NK-92 (cell line): Measurements from ENCODE around the gene FLCN.
"Not testable (repeated sequence)": the region's sequence is repeated elsewhere in the genome, so short reads cannot be mapped to it uniquely, and the experiment has no call there.

ENCODE experiments used
- DNase-seq: peaks from one replicate; lab custom pipeline; 2025; ENCODE audit not compliant: unreplicated experiment; lab: John Stamatoyannopoulos, UW

FLCN gene, protein sequence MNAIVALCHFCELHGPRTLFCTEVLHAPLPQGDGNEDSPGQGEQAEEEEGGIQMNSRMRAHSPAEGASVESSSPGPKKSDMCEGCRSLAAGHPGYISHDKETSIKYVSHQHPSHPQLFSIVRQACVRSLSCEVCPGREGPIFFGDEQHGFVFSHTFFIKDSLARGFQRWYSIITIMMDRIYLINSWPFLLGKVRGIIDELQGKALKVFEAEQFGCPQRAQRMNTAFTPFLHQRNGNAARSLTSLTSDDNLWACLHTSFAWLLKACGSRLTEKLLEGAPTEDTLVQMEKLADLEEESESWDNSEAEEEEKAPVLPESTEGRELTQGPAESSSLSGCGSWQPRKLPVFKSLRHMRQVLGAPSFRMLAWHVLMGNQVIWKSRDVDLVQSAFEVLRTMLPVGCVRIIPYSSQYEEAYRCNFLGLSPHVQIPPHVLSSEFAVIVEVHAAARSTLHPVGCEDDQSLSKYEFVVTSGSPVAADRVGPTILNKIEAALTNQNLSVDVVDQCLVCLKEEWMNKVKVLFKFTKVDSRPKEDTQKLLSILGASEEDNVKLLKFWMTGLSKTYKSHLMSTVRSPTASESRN

DNA sequence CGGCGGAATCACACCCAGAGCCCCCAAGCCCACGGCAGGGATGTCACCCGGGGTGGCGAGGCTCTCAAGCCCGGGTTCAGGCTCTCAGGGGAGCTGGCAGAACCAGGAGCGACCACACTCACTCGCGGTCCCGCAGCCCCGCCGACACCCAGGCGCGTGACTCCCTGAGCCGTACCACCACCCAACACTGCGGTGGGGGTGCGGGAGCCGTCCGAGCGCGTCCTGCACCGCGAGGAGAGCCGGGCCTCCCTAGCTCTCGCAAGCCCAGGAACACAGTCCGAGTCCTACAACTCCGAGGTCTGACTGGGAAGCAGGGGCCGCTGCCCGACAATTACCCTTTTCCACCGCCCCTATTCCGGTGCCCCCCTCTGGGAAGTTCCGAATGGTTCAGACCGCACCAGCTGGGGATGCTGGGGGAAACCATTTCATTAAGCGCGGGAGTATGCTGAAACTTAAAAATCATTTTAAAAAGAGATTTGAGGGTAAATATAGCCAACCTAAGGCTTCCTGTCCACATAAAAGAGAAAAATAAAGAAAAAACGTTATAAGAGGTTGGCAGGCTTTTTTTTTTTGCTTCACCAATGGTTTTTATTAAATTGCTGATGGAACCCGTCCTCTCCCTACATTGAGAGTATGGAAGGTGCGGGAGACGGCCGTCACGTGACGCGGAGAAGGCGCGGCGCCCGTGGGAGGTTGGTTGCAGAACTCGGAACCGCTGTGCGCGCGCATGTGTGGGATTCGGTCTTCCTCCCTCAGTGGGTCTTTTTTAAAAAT lies at the start of gene FLCN:
Gene FLCN, minus strand, starts transcription at position 143 of the 774 bp plus-strand sequence. CDS start 9,031 bp downstream, outside the sequence.
- DNase-seq: peak; percentile 30

DNA sequence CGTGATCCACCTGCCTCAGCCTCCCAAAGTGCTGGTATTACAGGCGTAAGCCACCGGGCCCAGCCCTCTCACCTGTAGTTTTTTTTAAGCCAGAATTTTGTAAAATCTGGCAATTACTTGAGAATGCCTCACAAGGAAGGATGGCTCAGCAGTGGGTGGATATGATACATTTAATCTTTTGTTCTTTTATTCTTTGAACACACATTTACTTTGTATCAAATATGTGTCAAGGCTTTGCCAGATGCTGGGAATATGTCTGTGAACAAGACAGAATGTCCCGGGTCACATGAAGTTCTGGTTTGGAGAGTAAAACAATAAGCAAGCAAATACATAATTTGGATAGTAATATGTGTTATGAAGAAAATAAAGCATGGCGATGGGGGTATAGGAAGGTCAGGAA lies 49.0 kb upstream of the FLCN start:
- DNase-seq: no peak

DNA sequence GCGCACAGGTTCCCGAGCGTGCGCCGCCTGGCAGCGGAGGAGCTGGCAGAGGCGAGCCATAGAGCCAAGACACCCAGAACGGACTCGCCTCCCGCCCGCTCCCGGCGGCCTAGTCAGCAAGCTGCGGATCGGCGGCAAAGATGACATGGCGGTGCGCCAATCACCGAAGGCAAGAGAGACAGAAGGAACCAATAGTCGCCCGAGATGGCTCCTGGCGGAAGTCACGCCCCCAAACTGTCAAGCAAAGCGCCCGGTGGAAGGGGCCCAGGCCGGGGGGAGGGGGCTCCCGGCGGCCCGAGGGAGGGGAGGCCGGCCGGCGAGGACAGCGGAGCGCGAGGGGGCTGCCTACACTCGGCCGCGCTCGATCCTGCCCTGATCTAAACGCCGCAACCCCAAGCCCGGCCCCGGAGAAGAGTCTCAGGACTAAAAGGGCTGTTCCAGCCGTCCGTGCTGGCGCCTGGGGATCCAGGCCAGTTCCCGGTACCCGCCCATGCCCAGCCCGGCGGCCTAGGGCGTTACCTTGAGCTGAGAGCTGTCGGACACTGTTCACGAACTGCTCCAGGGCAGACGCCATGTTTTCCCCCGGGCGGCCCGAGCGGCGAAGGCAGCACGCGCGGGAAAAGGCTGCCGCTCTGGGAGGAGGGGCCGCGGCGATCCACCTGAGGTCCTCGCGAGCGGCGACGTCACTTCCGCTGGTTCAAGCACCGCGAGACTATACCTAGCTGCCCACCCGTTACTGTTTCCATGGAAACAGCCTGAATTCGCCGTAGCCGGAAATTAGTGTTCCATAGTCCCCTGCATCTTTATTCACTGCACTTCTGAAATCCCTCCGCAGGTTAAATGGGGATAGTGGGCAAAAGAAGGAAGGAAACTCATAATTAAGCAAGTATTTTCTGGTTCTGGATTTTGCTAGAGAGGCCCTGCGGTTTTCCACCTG lies 43.9 kb upstream of the FLCN start, which contains the start of gene COPS3:
Gene COPS3, minus strand, starts transcription at position 634 of the 937 bp plus-strand sequence. Its CDS starts 60 bp downstream, at position 574.
- DNase-seq: peak; percentile 74

DNA sequence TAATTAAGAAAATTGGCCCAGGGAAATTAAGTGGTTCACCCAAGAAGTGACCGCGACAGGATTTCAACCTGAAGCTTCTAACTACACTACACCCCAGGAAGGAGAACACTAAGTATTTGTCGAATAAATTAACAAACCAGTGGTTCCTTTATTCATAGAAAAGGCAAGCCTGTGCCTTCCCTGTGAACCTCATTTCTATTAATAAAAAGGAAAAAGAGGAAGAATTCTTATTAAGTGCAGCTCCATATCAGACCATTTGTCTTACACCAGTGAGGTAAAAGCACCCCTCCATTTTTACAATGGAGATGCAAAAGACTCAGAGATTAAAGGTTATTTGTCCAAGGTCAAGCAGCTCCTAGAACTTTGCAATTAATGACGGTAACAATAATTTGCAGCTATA lies 42.3 kb upstream of the FLCN start:
- DNase-seq: no peak

DNA sequence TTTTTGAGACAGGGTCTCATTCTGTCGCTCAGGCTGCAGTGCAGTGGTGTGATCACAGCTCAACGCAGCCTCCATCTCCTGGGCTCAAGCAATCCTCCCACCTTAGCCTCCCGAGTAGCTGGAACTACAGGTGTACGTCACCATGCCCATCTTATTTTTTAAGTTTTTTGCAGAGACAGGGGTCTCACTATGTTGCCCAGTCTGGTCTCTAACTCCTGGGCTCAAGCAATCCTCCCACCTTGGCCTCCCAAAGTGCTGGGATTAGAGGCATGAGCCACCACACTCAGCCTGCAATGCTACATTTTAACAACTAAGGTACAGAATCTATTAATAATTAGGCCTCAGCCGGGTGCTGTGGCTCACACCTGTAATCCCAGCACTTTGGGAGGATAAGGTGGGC lies 40.5 kb upstream of the FLCN start:
- DNase-seq: not testable (repeated sequence)

DNA sequence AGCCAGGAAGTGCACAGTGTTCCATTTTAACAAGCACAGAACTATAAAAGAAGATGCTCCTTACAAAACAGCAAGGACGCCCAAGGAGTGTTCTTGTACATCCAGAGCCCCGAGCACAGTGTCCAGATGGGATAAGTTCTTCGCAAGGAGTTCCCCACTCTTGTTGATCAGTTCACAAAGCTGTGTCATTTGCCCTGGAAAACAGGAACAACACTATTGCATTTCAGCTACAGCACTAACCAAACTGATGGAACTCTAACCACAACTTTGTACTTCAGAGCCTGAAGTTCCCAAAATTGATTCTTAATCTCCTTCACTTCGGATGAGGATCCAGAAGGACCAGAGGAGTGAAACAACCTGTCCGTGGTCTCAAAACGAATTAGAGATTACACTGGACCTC lies 39.0 kb upstream of the FLCN start:
- DNase-seq: no peak

DNA sequence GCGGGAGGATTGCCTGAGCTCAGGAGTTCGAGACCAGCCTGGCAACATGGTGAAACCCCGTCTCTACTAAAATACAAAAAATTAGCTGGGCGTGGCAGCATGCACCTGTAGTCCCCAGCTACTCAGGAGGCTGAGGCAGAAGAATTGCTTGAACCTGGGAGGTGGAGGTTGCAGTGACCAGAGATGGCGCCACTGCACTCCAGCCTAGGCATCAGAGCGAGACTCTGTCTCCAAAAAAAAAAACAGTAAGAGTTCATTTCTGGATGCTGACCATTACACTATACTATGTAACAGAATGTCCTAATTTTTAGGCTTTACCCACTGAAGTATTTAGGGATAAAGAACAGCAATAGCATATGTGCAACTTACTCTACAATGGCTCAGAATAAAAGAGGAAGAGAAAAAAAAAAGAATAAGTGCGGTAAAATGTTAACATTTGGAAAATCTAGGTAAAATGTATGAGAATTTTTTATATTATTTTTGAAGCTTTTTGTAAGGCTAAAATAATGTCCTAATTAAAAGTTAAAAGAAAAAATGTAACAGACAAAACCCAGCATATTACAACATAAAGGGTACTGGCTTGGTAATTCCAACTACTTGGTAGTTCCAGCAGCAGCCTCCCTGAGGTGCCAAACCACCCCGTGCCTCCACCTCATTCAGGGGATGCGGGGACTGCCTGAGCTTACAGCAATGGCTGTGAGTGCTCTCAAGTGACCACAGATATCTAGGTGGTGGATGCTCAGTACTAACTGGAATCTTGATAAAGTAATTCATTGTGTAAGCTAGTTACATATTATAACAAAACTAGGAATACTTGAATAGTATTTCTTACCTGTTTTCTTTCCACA lies 33.2 kb upstream of the FLCN start:
- DNase-seq: no peak

DNA sequence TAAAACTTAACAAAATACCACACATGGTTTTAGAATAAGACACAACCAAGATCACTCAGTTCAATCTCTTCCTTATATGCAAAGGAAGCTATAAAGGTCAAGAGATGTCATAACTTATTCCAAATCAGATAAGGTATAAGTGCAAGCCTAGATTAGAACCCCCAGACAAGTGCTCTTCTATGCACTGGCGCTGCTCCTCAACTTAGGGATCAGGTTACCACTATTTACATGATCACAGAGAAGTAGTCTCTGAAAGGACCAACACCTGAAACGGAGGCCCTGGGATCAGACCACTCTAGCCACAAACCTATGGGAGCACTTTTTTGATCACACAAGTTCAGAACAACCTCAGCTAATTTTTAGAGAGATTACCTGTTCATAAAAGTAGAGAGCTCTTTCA lies 27.5 kb upstream of the FLCN start:
- DNase-seq: no peak

DNA sequence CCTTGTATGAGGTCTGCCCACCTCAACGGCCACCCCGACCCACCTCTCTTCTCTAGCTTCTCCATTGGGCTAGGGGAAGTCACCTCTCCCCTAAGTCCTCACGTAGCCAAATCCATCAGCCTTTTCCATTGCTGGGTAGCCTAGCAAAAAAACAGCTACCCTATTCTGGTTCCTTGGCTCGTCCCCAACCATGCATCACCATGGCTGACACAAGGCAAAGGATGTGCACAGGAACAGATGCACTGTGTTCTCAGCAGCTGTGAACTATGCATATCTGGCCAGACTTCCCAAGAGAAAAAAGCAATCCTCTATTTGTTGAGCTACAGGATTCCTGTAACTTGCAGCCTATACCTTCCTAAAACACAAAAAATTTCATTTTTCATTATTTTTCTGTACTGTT lies 22.0 kb upstream of the FLCN start:
- DNase-seq: no peak

DNA sequence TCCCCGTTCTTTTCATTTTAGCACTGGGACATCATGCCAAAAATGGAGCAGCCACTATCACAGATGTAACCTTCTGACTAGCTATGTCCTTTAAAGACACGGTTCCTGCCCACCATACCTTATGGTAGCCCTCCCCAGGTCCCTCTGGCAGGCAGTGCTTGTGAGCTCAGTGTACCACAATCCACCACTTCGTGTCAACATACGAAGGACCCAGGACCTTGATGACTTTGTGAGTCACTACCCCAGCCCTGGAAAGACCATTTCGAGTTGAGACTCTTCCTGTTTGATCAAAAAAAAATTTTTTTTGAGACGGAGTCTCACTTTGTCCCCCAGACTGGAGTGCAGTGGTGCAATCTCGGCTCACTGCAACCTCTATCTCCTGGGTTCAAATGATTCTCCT lies 21.0 kb upstream of the FLCN start:
- DNase-seq: no peak

DNA sequence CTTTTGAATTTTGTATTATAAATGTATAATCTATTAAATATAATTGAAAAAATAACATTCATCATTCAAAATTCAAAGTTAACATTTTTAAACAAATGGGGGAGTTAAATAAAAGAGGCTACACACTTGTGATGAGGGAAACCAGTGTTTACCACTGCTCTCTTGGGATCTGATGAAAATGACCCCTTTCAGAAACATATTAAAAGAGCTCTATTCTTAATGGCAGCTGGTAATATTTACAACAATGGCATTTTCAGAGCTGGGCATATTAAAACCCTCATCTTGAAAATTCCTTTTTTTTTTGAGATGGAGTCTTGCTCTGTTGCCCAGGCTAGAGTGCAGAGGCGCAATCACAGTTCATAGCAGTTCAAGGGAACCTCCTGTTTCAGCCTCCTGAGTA lies 19.3 kb upstream of the FLCN start:
- no peak for DNase-seq

DNA sequence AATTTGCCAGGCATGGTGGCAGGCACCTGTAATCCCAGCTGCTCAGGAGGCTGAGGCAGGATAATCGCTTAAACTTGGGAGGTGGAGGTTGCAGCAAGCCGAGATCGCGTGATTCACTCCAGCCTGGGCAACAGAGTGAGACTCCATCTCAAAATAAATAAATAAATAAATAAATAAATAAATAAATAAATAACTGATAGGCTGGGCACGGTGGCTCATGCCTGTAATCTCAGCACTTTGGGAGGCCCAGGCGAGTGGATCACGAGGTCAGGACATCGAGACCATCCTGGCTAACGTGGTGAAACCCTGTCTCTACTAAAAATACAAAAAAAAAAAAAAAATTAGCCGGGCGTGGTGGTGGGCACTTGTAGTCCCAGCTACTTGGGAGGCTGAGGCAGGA lies 18.7 kb upstream of the FLCN start:
- not testable (repeated sequence) for DNase-seq

DNA sequence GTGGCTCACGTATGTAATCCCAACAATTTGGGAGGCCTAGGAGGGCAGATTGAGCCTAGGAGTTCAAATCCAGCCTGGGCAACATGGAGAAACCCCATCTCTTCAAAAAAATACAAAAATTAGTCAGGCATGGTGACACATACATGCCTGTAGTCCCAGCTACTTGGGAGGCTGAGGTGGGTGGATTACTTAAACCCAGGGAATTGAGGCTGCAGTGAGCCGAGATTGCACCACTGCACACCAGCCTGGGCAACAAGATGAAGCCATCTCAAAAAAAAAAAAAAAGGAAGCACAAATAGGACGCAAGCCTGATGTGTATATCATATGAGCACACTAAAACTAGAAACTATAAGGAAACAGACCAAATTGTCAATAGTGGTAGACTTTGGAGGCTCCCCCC lies 17.1 kb upstream of the FLCN start:
- no peak for DNase-seq

DNA sequence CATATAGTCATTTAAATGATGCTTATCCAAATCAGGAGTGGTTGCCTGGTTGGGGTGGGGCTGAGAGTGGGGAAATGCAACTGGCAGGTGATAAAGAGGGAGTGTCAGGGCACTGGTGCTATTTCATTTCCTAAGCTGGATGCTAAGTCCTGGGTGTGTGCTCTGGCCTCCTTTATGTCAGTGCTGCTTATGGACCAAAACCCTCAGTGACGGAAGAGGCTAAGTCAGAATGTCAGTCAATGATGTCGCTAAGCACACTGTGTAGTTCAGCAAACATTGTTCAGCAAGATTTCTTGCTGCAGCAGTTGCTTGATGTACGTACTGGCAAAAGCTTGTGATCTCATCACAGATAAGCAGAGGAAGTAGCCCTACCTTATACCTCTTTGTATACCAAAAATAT lies 16.4 kb upstream of the FLCN start:
- no peak for DNase-seq

DNA sequence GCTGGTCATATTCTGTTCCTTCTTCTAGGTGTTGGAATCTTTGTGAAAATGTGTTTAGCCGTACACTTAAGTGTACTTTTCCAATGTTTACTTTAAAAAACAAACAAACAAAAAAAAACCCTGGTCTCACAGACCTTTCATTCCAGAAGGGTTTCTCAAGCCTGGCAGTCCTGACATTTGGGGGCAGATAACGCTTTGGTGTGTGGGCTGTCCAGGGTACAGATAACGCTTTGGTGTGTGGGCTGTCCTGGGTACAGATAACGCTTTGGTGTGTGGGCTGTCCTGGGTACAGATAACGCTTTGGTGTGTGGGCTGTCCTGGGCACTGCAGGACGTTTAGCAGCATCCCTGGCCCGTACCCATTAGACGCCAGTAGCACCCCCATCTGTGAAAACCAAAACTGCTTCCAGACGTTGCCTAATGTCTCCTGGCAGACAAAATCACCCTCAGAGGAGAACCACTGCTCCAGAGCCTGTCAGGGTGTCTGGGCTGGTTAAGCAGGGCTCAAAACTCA lies 15.2 kb upstream of the FLCN start:
- DNase-seq: no peak

DNA sequence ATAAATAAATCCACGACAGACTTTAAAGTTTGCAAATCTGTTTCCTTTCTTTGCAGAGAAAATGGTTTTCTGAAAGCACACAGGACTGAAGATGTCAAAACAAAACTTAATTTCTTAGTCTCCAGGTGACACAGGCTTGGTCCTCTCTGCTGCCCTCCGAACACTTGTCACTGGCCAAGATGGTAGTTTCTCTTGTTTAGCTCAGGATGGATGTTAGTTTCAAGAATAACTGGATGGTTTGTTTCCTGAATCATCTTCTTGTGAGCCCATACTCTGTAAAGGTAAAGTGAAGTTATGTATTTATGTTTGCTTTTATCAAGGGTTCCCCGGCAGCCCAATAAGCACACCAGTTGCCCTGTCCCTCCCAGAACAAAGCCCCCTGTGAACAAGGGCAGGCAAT lies 9.9 kb upstream of the FLCN start:
- DNase-seq: no peak

DNA sequence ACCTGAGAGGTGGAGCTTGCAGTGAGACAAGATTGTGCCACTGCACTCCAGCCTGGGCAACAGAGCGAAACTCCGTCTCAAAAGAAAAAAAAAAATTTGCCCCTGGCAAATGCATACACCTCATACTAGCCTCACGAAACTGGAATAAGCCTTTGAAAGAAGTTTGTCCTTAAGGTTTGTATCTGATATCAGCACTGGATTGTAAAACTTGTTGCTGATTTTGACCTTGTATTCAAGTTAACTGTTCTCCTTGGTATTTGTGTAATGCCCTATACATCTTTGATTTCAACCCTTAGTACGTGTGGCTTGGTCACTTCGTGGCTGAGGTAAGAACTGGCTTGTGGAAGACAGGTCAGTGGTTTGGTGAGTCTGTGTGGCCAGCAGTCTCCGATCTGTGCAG lies 6.2 kb upstream of the FLCN start:
- DNase-seq: no peak

DNA sequence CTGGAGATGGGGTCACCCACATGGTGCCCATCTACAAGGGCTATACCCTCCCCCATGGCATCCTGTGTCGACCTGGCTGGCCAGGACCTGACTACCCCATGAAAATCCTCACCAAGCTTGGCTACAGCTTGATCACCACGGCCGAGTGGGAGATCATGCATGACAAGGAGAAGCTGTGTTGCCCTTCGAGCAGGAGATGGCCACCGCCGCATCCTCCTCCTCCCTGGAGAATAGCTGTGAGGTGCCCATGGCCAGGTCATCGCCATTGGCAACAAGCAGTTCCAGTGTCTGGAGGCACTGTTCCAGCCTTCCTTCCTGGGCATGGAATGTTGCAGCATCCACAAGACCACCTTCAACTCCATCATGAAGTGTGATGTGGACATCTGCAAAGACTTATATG lies 5.3 kb upstream of the FLCN start:
- no peak for DNase-seq

DNA sequence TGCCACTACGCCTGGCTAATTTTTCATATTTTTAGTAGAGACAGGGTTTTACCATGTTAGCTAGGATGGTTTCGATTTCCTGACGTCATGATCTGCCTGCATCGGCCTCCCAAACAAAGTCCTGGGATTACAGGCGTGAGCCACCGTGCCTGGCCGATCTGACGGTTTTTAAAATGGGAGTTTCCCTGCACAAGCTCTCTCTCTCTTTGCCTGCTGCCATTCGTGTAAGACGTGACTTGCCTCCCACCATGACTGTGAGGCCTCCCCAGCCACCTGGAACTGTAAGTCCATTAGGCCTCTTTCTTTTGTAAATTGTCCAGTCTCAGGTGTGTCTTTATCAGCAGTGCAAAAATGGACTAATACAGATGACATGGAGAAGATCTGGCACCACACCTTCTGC lies 4.7 kb upstream of the FLCN start:
- DNase-seq: no peak

DNA sequence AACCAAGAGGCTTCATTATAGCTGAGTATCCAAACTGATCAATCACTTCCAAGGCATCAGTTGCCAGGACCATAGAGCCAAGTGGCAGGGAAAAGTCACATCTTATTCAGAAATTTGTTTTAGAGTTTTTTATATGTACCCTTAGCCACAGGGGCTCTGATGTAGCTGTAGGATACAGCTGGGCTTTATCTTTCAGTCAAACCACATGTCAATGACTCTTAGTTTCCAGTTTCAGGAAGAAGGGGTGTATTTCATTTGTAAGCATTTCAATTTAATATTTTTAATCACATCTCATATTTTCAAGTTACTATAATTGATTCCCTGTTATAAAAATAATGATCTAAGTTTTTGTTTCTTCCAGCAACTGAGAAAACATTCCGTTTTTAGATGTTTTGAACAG lies 2.9 kb upstream of the FLCN start:
- no peak for DNase-seq
